ENCODE data around the gene RNU1-1. TPM values are rescaled to one million over a fixed set of nuclear protein-coding genes. Genes with fewer than 3 reads are reported as not detected.
"Not testable (repeated sequence)": the region's sequence is repeated elsewhere in the genome, so short reads cannot be mapped to it uniquely, and the experiment has no call there.

Gene RNU1-1
- total RNA-seq, 2 donors from 2014 or later = 2,483 to 3,611 TPM

DNA sequence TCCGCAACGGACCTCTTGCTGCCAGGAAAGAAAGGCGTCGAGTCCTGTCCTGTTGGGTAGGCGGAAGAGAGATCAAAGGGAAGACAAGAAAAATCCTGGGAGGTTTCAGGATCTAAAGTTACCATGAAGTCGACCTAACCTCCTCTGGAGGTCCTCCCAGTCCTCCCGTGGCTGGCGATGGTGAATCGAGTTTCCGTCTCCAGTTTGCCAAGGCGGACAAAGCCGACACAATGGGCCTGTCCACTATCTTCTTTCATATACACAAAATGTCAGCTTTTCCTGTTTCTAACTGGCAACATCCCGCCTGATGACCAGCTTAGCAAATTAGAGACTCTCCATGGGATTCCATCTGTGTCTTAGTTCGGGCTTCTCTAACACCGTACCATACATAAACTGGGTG lies 22.7 kb upstream of the RNU1-1 start:
- not testable (repeated sequence) for H3K9me3 ChIP-seq (ENCODE audit: control insufficient read depth, low read length); H3K4me1 ChIP-seq (ENCODE audit: control insufficient read depth, insufficient read depth, low read length); H3K27ac ChIP-seq (ENCODE audit: low read depth, low read length); H3K36me3 ChIP-seq (ENCODE audit: control insufficient read depth, insufficient read depth, low read length); H3K27ac Mint-ChIP-seq; H3K9ac ChIP-seq (ENCODE audit: extremely low read depth, low read length, poor library complexity, severe bottlenecking); H3K9me3 Mint-ChIP-seq; H3K4me3 ChIP-seq (ENCODE audit: low read length); H3K27me3 ChIP-seq (ENCODE audit: control insufficient read depth, insufficient read depth, low read length, poor library complexity, severe bottlenecking); DNase-seq; H3K36me3 Mint-ChIP-seq (ENCODE audit: low read depth)
- peaks cover 12% of the 10 kb centered on the region for H3K4me1 Mint-ChIP-seq
- peaks cover 38% of the 10 kb centered on the region for H3K27me3 Mint-ChIP-seq (ENCODE audit: insufficient read depth)
- WGBS, 2 experiments (ENCODE audit: insufficient coverage in 1 of 2, insufficient read length in 1 of 2) = 87 to 89% methylated on average over 9 to 15 of the region's 15 CpGs
- H3K4me3 Mint-ChIP-seq = peak overlapping the region; percentile 71

DNA sequence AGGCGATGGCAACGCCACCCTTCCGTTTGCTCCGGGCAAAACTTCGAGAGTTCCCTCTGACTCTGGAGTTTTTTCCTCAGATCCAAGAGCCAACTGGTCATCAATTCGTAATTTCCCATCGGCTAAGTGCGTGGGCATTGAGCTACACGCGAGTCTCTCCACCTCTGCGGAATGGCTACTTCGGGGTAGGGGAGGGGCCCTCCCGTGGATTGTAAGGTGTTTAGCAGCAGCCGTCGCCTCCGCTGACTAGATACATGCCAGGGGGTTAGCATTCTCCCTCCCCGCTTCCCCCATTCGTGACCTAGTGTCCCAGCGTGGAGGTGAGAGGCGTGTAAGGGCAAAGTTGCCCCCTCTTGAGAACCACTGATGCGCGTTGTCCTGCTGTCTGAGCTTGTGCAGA lies 21.8 kb upstream of the RNU1-1 start:
- not testable (repeated sequence) for H3K9me3 Mint-ChIP-seq; DNase-seq; H3K36me3 ChIP-seq (ENCODE audit: control insufficient read depth, insufficient read depth, low read length); H3K36me3 Mint-ChIP-seq (ENCODE audit: low read depth); H3K9ac ChIP-seq (ENCODE audit: extremely low read depth, low read length, poor library complexity, severe bottlenecking); H3K27me3 ChIP-seq (ENCODE audit: control insufficient read depth, insufficient read depth, low read length, poor library complexity, severe bottlenecking); H3K27ac Mint-ChIP-seq; H3K4me1 ChIP-seq (ENCODE audit: control insufficient read depth, insufficient read depth, low read length); H3K9me3 ChIP-seq (ENCODE audit: control insufficient read depth, low read length); H3K27ac ChIP-seq (ENCODE audit: low read depth, low read length)
- Mint-ChIP-seq H3K4me1 (peaks cover 12% of the 10 kb centered on the region), H3K27me3 (ENCODE audit: insufficient read depth) (peaks cover 43% of the 10 kb centered on the region), H3K4me3 (peak overlapping the region; percentile 71)
- WGBS, 2 experiments (ENCODE audit: insufficient coverage in 1 of 2, insufficient read length in 1 of 2) = 0 to 19% methylated on average over 3 to 16 of the region's 22 CpGs
- peak overlapping the region; percentile 72 for H3K4me3 ChIP-seq (ENCODE audit: low read length)

DNA sequence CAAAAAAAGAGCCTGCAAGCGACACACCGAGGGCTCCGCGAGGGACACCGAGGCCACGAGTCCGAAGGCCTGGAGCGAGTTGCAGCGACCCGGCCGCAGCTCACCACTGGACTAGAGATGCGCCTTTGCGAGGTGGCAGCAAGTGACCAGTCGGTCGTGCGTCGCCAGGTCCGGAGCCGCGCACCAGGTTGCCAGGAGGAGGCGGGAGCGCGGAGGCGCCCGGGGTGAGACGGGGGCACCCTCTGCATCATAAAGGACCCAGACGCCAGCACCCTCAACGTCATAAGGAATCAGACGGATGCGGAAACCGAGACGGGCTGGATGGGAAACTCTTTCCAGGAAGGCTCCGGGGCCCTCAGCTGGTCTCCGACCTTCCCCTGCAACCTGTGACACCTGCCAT lies 21.4 kb upstream of the RNU1-1 start:
- DNase-seq = peak; percentile 82
- H3K9me3 Mint-ChIP-seq; H3K27ac ChIP-seq (ENCODE audit: low read depth, low read length); H3K36me3 Mint-ChIP-seq (ENCODE audit: low read depth); H3K9ac ChIP-seq (ENCODE audit: extremely low read depth, low read length, poor library complexity, severe bottlenecking); H3K4me1 ChIP-seq (ENCODE audit: control insufficient read depth, insufficient read depth, low read length); H3K27me3 ChIP-seq (ENCODE audit: control insufficient read depth, insufficient read depth, low read length, poor library complexity, severe bottlenecking); H3K36me3 ChIP-seq (ENCODE audit: control insufficient read depth, insufficient read depth, low read length); H3K9me3 ChIP-seq (ENCODE audit: control insufficient read depth, low read length): not testable (repeated sequence)
- peak overlapping the region; percentile 72 for H3K4me3 ChIP-seq (ENCODE audit: low read length)
- Mint-ChIP-seq H3K4me3 (peak overlapping the region; percentile 71), H3K27me3 (ENCODE audit: insufficient read depth) (peaks cover 43% of the 10 kb centered on the region), H3K4me1 (peaks cover 10% of the 10 kb centered on the region), H3K27ac (peak overlapping the region; percentile 52)
- 0 to 1% methylated on average over 8 to 27 of the region's 34 CpGs for WGBS, 2 experiments (ENCODE audit: insufficient coverage in 1 of 2, insufficient read length in 1 of 2)

DNA sequence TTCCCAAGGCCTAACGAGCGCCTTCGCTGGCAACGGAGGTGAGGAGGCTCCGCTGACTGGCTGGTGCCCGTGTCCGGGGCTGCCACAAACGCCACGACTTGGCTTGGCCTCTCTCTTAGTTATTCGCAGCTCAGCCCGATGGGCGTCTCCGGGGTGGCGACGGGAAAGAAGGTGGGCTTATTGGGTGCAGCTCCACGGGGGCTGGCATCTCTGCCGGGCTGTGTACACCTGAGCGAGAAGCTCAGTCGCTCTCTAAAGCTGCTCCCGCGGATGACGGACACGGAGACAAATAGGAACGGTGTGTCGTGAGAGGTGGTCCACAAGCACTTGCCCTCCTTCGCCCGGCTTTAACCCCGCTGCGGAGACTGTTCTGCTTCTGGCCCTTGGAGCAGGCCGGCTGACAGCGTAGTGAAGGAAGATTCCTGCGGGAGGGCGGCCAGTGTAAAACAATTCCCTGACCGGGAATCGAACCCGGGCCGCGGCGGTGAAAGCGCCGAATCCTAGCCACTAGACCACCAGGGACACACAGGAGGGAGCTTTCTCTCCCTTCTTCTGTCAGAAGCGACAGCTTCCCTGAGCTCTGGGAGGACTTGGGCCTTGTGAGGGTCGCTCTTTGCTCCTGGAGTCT lies 20.9 kb upstream of the RNU1-1 start:
- H3K4me1 ChIP-seq (ENCODE audit: control insufficient read depth, insufficient read depth, low read length); H3K36me3 Mint-ChIP-seq (ENCODE audit: low read depth); H3K9me3 Mint-ChIP-seq; H3K36me3 ChIP-seq (ENCODE audit: control insufficient read depth, insufficient read depth, low read length); DNase-seq; H3K27me3 ChIP-seq (ENCODE audit: control insufficient read depth, insufficient read depth, low read length, poor library complexity, severe bottlenecking); H3K4me1 Mint-ChIP-seq; H3K9me3 ChIP-seq (ENCODE audit: control insufficient read depth, low read length); H3K27ac ChIP-seq (ENCODE audit: low read depth, low read length); H3K9ac ChIP-seq (ENCODE audit: extremely low read depth, low read length, poor library complexity, severe bottlenecking): not testable (repeated sequence)
- Mint-ChIP-seq H3K27me3 (ENCODE audit: insufficient read depth) (peaks cover 45% of the 10 kb centered on the region), H3K27ac (peak overlapping the region; percentile 87), H3K4me3 (peak overlapping the region; percentile 71)
- WGBS, 2 experiments (ENCODE audit: insufficient coverage in 1 of 2, insufficient read length in 1 of 2) = 0% methylated on average over 3 to 31 of the region's 43 CpGs
- H3K4me3 ChIP-seq (ENCODE audit: low read length) = peak overlapping the region; percentile 72

DNA sequence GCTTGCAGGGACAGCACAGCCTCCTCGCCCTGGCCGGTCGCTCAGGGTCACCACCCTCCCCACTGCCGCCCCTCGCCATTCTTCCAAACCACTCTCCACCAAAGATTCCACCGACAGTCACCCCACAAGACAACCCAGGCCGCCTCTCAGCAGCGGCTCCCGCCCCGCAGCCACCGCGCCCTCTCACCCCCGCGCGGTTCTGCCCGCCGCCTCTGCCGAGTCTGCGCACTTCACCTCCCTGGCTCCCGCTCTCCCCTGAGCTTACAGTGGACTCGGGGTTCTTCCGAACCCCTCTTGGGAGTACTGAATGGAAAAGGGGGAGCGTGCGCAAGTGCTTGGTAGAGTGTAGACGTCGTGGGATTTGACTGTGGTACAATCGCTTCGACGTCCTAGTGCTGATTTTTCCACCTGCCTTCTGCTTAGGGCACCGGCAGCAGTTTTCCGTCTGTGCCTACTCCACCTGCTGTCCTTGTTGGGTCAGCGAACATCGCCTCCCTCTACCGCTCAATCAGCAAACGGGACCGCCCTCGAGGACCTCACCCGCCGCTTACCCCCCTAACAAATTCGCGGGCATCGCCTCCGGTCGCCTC lies 20.2 kb upstream of the RNU1-1 start:
- Mint-ChIP-seq H3K4me3 (peak overlapping the region; percentile 71), H3K27me3 (ENCODE audit: insufficient read depth) (peaks cover 49% of the 10 kb centered on the region)
- H3K9me3 Mint-ChIP-seq = not testable (repeated sequence)

More for the DNA sequence above, 20.2 kb upstream of the RNU1-1 start:
- H3K27me3 ChIP-seq (ENCODE audit: control insufficient read depth, insufficient read depth, low read length, poor library complexity, severe bottlenecking); H3K4me1 Mint-ChIP-seq; H3K27ac Mint-ChIP-seq; H3K4me1 ChIP-seq (ENCODE audit: control insufficient read depth, insufficient read depth, low read length); H3K27ac ChIP-seq (ENCODE audit: low read depth, low read length); H3K4me3 ChIP-seq (ENCODE audit: low read length); H3K9me3 ChIP-seq (ENCODE audit: control insufficient read depth, low read length); H3K36me3 ChIP-seq (ENCODE audit: control insufficient read depth, insufficient read depth, low read length); H3K9ac ChIP-seq (ENCODE audit: extremely low read depth, low read length, poor library complexity, severe bottlenecking); H3K36me3 Mint-ChIP-seq (ENCODE audit: low read depth): not testable (repeated sequence)
- peak; percentile 68 for DNase-seq
- WGBS, 2 experiments (ENCODE audit: insufficient coverage in 1 of 2, insufficient read length in 1 of 2) = 2% methylated on average over 20 of the region's 44 CpGs; no CpG with 5 or more reads in 1 of the 2 experiments

Data from endodermal cell (in vitro differentiated cells).